CD4-positive, alpha-beta T cell treated with Interferon alpha-2 for 1 hour (primary cell): ENCODE data around the gene ELP4.
"Not testable (repeated sequence)": the region's sequence is repeated elsewhere in the genome, so short reads cannot be mapped to it uniquely, and the experiment has no call there.

ENCODE experiments used
- DNase-seq, 2 donors: peaks; one replicate each; pipeline ENCODE4 v3.0.0-alpha.2; 2020 to 2022

The ELP4 gene

GRCh38 chr11:31555938-31556337 is 46.4 kb downstream of the ELP4 start:
- DNase-seq, result no peak

GRCh38 chr11:31558001-31558400 is 48.4 kb downstream of the ELP4 start:
- no peak for DNase-seq

GRCh38 chr11:31560842-31561476 is 51.4 kb downstream of the ELP4 start:
- DNase-seq, result no peak

- DNase-seq, result not testable (repeated sequence)
These were observed 55.0 kb downstream of the ELP4 start for GRCh38 chr11:31564517-31564916.

GRCh38 chr11:31574133-31574532 is 64.6 kb downstream of the ELP4 start:
- not testable (repeated sequence) for DNase-seq

GRCh38 chr11:31575764-31576163 is 66.2 kb downstream of the ELP4 start:
- not testable (repeated sequence) for DNase-seq

GRCh38 chr11:31579412-31579811 is 69.8 kb downstream of the ELP4 start:
- DNase-seq, result not testable (repeated sequence)

GRCh38 chr11:31582697-31583096 is 73.1 kb downstream of the ELP4 start:
- DNase-seq, result no peak

GRCh38 chr11:31598454-31598853 is 88.9 kb downstream of the ELP4 start:
- no peak for DNase-seq

GRCh38 chr11:31601635-31602282 is 92.2 kb downstream of the ELP4 start:
- no peak for DNase-seq

GRCh38 chr11:31606893-31607292 is 97.3 kb downstream of the ELP4 start:
- DNase-seq, result no peak

GRCh38 chr11:31607914-31608313 is 98.3 kb downstream of the ELP4 start:
- no peak for DNase-seq

- no peak for DNase-seq
These were observed 99.4 kb downstream of the ELP4 start for GRCh38 chr11:31608995-31609394.

- DNase-seq, result no peak
These were observed 101.0 kb downstream of the ELP4 start for GRCh38 chr11:31610544-31610943.

GRCh38 chr11:31617246-31617645 is 107.7 kb downstream of the ELP4 start:
- DNase-seq, result no peak

- no peak for DNase-seq
These were observed 110.4 kb downstream of the ELP4 start for GRCh38 chr11:31619980-31620379.

- DNase-seq, result no peak
These were observed 110.9 kb downstream of the ELP4 start for GRCh38 chr11:31620434-31620833.

GRCh38 chr11:31625868-31626267 is 116.3 kb downstream of the ELP4 start:
- no peak for DNase-seq

GRCh38 chr11:31628111-31628510 is 118.5 kb downstream of the ELP4 start:
- no peak for DNase-seq

GRCh38 chr11:31636983-31637382 is 127.4 kb downstream of the ELP4 start:
- no peak for DNase-seq

- no peak for DNase-seq
These were observed 131.0 kb downstream of the ELP4 start for GRCh38 chr11:31640611-31641010.

- no peak for DNase-seq
These were observed 132.0 kb downstream of the ELP4 start for GRCh38 chr11:31641477-31642062.

- DNase-seq, result no peak
These were observed 134.3 kb downstream of the ELP4 start for GRCh38 chr11:31643857-31644256.

GRCh38 chr11:31645747-31646146 is 136.2 kb downstream of the ELP4 start:
- DNase-seq, result no peak
